ENCODE data around the gene EXOC2.
"Not testable (repeated sequence)": the region's sequence is repeated elsewhere in the genome, so short reads cannot be mapped to it uniquely, and the experiment has no call there.

Gene EXOC2

DNA sequence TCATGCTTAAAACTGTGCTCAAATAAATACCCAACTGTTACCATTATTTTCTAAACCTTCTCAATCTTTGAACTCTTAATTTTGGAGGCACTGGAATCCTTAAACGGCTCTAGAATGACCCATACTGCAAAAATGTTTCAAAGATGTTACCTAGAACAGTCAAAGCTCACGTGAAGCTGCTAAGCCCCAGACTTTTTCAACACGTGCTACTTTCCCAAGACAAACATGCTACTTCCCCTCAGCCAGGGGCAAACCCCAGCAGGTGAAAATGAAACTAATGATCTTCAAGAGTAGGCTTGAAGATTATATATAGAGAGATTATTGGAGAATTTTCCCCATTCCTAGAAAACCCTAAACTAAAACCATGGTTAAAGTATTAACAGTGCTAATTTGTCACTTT is 64.2 kb downstream of the EXOC2 start:
- DNase-seq (ENCODE audit: low read depth, low spot score): no peak

DNA sequence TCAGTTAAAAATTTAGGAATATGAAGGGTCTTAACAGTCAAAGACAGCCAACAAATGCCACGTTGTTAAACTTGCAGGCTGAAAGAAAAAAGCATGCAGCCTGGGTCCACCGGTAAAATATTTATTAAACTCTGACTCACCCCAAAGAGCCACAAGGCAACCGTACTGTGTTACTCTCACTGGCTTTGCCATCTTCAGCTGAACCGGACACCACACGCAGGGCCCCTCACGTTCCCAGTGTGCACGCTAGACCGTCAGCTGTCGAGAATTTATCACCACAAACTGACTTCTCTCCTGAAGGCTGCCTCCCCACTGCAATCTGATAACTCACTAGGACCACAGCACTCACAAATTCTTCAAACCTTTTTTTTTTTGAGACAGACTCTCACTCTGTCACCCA is 66.7 kb downstream of the EXOC2 start:
- DNase-seq (ENCODE audit: low read depth, low spot score): no peak

DNA sequence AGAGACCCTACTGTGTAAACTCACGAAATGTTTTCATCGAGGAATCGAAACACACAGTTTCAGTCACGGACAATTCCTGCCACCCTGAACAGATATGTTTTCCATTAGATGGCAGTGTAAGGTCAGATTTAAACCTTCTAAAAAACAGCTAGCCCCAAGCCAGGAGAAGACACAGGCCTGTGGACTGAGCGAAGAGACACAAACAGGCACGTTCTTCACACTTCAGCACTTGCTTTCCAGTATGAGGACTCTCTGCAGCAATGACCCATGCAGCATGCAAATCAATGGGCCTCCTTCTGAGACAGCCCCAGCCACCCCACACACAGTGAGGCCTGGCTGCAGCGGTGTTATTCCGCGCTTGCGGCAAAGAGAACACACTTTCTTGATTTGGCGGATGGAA is 68.0 kb downstream of the EXOC2 start:
- no peak for DNase-seq (ENCODE audit: low read depth, low spot score)

DNA sequence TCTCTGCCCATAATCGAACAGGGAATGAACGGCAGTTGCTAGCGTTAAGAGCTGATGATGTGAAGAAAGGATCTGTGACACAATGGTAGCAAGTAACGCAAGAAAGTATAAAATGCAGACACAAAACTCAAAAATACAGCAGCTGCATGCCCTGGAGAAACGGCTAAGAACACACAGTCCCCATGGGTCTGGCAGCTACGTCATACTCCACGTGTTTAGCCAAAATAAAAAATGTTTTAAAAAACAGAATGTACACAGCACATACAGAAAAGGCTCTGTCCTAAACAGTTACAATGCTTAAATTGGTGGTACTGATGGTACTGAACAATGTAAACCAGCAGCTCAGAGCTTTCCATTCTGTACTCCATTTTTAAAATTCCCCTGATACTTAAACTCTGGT is 70.5 kb downstream of the EXOC2 start:
- DNase-seq (ENCODE audit: low read depth, low spot score): no peak

DNA sequence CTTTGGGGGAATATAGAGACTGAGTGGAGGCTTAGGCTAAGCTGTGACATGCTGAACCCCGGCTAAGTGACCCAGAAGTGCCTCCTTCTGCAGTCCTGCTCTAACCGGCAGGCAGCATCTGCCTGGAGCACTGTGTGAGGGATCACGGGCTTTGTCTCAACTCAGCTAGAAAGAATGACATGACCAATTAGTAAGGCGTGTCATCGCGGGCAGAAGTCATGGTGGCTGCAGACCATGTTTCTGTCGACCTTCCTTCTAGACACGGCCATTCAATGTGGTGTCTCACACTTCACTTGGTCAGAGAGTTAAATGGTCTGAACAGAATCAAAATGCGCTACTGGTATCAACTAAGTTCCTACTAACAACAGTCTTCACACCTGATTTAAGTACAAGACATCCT is 71.0 kb downstream of the EXOC2 start:
- no peak for DNase-seq (ENCODE audit: low read depth, low spot score)

DNA sequence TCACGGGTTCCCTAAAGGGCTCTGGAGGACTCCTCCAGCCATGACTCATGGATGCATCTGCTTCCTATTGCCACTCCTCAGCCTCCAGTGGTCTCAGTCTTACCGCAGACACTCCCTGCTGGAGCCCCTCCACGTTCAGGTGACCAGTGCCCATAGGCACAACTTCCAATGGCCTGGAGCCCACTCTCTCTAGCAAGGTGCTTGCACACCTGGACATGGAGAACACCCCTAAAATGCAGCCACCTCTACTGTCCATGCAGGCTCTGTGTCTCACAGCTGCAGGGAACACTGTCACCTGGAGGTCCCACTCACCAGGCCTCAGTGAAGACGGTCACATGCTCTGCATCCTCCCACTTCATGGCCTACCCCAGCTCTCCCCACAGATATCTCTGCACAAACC is 72.0 kb downstream of the EXOC2 start:
- no peak for DNase-seq (ENCODE audit: low read depth, low spot score)

DNA sequence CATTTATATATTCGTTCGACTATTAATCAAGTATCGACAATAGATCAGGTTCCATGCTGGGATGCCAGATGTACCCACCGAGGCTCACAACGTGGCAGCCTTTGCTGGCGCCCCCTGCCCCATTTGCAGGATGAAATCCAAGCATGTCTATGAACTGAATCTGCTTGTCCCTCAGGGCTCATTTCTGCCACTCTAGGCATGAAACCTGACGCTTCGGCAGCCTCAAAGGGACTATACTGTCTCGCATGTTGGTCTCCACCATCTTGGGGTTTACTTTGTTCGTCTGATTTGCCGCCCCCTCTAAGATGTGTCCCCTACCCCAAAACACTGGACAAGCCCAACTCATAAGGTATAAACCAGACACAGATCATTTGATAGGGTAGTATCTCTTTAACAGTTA is 72.8 kb downstream of the EXOC2 start:
- no peak for DNase-seq (ENCODE audit: low read depth, low spot score)

DNA sequence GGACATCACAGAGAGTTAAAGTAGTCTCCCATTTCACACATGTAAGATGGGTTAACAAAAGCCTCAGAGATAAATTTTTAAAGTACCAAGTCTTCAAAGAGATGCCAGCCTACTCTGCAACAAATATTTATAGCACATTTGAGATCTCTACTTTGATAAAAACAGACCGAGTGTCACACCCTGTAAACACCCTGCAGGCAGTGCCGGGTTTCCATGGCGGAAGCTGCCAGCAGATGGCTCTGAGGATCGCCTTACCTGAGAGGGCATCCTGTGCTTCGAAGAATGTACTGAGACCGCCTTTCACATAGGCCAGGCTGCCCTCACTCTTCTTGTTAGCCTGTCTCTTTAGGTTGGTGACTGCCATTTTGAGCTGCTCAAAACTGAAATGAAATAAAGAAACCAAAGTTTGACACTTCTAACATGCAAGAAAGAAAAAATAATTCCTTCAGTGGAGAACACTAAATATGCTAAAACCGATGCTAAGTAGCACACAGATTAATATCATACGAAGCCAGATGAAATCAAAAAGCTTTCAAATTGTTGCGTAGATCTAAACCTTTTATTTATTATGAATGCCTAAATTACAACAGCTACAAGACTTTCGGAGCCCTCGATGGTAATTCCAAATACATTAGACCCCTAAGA is 75.4 kb downstream of the EXOC2 start:
- DNase-seq (ENCODE audit: low read depth, low spot score): no peak

DNA sequence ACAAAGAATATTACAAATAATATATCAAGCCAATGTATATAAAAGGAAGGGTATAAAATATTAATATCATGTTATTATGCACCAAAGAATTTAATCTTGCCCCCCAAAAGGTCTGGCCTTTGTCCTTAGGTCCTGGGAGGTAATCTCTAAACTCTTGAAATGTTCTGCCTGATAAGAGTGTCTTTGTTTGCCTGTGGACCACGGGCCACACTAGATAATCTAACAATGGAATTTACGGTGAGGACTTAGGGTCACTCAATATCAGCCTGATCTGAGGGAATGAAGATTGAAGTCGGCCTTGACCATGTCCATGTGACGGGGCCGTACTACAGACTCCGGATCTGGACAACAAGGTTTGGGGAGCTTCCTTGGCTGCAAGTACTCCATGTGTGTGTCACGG is 79.0 kb downstream of the EXOC2 start:
- no peak for DNase-seq (ENCODE audit: low read depth, low spot score)

DNA sequence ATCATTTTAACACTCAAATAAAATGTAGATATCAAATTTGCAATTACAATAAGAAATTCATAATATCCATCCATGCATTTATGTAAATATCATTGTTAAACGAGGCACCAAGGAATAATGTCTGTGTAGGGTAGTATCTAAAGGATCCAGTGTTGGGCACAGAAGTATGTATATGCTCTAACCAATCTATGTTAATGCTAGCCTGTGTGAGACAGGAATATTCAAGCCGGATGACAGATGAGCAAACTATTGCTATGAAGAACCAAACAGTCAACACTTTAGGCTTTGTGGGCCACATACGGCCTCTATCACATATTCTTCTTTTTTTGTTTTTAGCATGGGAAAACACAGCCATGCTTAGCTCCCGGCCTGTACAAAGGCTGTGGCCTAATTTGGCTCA is 81.0 kb downstream of the EXOC2 start:
- no peak for DNase-seq (ENCODE audit: low read depth, low spot score)

DNA sequence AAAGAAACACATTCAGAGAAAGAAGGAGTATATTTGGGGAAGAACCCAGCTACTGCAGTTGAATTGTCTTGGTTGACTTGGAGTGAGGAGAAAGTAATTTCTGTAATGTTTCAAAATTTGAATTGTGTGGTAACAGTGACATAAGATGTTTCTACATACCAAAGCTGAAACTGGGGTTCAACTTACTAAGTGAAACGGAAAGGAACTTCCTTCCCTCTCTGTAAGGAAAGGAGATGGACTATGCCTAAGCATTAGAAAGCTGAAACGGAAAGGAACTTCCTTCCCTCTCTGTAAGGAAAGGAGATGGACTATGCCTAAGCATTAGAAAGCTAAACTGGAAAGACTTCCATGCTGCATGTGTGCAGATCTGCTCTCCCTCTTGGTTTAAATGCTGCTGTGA is 82.1 kb downstream of the EXOC2 start:
- DNase-seq (ENCODE audit: low read depth, low spot score): no peak

DNA sequence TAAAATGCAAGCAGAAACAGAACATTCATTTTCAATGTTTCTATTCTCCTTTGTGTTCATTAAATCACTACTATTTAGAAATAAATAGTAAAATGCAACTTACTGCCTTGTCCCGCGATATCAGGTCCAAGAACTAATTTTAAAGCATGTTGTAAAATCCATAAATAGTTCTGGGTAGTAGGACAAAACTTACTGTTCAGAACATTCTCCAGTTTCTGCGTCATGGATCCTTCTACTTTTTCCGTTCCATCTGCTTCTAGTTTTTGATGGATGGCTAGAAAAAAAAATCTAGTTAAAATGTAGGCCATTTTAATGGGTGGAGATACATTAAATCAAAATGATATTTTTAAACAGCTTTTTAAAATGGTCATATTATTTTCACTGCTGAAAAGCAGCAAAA is 83.0 kb downstream of the EXOC2 start:
- no peak for DNase-seq (ENCODE audit: low read depth, low spot score)

DNA sequence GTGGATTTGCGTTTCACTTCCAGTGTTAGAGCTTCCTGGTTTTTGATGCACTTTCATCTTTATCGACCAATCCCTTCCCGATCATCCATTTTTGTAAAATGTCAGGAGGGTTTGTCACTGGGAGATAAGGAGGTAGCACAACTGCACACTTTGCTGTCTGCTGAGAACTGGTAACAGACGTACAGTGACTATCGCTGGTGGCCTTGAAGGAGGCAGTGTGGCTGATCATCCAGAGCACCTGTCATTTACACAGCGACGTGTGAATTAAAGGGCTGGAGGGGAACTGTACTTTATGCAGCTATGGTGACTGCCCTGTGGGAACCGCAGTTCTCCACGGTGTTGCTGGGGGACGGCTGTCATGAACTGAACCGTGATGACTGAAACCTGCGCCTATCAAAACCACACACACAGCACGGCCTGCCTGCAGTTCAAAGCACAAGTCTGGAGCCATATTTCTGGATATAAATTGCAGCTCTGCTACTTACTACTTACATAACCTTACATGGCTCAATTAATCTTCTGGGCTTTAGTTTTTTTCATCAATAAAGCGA is 86.0 kb downstream of the EXOC2 start:
- no peak for DNase-seq (ENCODE audit: low read depth, low spot score)

DNA sequence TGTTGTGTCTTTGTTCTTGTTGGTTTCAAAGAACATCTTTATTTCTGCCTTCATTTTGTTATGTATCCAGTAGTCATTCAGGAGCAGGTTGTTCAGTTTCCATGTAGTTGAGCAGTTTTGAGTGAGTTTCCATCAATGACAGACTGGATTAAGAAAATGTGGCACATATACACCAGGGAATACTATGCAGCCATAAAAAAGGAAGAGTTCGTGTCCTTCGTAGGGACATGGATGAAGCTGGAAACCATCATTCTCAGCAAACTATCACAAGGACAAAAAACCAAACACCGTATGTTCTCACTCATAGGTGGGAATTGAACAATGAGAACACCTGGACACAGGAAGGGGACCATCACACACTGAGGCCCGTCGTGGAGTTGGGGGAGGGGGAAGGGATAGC is 87.0 kb downstream of the EXOC2 start:
- DNase-seq (ENCODE audit: low read depth, low spot score): not testable (repeated sequence)

DNA sequence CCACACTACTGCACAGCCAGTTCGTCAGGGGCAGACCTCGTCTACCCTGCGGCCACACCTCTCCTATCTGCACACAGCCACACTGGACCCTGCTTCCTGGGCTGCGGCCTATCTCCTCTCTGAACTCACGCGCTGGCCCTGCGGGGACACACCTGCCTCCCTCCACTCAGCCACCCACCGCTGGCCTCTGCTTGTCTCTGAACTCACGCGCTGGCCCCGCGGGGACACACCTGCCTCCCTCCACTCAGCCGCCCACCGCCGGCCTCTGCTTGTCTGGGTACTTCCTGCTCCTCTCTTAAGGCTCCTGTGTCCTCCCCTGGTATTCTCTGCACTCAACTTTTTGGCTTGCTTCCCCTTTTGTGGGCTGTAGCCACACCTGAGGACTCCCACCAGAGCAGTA is 88.4 kb downstream of the EXOC2 start:
- DNase-seq (ENCODE audit: low read depth, low spot score): no peak

DNA sequence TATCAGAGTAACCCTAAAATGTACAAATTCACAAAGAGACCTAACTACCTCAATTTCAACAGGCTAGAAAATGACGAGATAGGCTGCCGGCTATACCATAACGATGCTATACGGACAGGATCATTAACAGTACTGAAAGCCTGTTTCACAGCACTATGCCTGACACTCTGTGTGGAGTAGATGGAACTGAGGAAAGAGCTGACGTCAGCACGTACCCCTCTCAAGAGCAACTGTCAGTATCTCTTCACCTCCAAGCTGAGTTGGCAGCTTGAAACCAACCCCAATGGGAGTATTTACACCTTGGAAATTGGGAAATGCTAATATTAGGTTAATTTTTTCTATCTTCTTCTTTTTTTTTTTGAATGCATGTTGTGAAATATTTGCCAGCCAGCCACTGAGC is 89.7 kb downstream of the EXOC2 start:
- DNase-seq (ENCODE audit: low read depth, low spot score): no peak

DNA sequence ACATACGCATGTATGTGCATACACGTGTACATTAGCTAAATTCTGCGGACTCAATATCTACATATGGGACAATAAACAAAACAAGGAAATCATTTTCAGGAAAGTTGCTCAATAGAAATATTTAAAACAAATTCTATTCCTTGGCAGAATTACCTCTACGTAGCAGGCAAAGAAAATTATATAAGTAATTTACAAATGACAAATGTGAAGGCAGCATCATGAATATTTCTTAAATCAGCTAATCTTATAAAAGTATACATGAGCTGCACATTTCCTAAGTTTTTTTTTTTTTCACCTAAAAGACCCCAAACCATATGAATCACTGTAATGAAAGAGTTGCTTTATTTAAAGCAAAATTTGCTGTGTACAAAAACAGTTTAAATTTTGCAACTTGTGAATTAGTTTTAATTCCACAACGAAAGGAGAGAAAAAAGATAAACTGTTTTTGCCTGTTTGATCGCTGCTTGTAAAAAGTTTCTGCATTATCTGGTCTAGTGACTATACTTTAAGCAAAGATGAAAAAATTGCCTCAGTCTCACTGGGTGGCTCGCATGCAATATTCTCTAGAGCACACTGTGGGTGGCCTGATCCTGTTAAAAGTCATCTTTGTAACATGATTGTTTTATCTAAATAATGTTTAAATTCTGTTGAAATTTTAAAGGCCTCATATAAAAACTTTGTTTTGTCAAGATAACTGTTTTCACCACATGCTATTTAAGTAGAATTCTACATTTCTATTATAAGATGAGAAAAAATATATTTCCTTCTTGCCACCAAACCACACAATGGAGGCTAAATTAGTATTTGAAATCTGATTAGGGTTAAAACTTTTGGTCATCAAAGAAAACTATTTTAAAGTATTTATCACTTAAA is 93.1 kb downstream of the EXOC2 start:
- DNase-seq (ENCODE audit: low read depth, low spot score): no peak

DNA sequence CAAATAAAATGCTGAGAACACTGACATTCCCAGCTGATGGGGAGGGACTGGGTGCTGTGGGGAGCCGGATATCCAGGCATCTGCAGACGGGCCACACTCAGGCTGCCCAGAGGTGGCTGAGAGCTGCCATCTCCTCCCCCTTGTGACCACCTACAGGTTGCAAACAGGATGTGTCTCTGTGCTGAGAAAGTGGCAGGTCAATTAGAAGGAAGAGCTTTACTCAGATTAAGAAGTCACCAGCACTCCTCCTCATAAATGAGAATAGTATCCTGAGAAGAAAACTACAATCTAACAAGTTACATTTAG is 99.1 kb downstream of the EXOC2 start:
- DNase-seq (ENCODE audit: low read depth, low spot score): no peak

DNA sequence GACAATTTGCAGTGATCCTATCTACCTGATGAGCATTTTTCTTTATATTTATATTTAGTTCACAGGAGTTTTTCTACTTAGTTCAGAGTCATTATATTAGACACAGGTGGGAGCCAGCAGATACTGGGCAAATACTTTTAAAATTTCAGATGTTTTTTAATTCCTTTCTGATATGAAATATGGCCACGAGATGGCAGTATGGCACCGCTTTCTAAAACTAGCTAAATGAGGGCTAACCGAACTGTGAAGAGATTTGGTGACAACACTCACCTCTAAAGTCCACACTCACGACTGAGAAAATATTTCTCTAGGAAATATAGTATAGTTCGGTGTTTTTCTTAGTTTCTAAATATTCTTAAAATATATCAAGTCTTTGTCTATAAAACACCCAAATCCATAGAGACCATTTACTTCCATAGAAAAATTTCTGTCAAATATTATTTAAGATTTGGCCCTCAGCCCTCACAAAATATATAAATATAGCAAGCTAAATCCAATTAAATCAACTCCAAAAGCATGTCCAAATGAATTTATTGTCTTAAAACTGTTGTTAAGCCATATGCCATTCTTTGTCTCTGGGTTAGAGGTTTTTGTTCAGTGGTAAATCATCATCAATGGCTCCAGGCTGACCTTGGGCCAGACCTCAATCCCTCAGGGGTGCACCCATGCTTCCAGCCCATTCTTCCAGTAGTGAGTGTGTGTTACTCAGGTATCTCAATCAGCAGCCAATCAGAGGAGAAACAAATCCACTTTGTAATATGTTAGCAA is 99.6 kb downstream of the EXOC2 start:
- DNase-seq (ENCODE audit: low read depth, low spot score): peak; percentile 53

DNA sequence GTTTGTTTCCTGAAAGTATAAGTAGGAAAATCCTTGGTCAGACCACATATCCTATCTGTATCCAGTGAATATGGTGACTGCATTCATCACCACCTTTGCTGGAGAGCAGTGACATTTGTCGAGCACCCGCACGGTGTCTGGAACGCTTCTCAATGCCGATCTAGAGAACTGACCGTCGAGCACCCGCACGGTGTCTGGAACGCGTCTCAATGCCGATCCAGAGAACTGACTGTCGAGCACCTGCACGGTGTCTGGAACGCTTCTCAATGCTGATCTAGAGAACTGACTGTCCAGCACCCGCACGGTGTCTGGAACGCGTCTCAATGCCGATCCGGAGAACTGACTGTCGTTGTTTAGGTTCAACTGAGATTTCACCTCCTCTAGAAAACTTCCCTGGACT is 103.8 kb downstream of the EXOC2 start:
- DNase-seq (ENCODE audit: low read depth, low spot score): no peak

DNA sequence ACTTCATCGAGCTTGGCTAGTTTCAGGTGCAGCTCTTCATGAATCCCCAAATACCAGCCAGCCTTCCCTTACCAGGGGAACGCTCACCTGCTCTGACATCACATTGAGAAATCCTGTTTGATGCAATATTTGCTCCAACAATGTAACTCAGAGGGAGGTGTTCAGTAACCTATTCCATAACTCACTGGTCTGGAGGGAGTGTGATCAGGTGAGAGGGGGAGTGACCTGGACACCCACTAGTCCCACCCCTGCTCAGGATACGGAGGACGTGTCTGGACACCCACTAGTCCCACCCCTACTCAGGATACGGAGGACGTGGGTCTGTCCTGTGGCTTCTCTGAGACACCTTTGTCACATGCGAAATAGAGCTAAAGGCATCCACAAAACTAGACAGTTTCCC is 106.4 kb downstream of the EXOC2 start:
- no peak for DNase-seq (ENCODE audit: low read depth, low spot score)

DNA sequence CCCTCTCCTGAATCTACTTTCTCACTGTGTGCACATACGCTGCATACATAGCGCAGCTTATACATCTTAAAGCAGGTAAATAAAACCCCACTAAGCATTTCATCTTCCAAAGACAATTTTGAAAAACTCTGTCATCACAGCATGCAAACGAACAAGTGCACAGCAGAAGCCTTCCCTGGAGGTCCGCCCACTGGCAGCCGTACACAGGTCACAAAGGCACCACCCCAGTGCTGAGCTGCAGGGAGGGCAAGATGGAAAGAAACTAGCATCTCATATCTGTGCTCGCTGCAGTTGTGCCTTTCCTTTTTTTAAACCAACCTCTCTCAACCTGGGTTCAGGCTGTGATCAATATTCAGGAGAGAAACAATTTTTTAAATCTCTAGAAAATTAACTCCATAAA is 109.3 kb downstream of the EXOC2 start:
- no peak for DNase-seq (ENCODE audit: low read depth, low spot score)

DNA sequence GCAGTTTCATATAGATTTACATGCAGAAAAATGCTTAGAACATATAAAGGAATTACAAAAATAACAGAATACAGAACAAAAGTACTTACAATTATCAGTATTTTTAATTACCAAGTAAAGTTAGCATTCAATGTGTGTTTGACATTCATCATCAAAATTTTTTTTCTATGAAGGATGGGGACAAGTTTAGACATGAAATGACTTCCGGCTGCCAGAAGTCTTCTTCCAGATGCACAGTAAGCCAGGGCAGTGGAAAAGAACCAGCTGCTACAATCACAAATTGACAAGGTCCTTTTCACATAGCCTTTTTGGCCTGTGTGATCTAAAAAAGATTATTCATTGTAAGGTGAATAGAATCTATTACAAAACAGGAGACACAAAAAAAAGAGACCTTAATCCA is 109.8 kb downstream of the EXOC2 start:
- DNase-seq (ENCODE audit: low read depth, low spot score): no peak

Measured in activated CD4-positive, CD25-positive, alpha-beta regulatory T cell treated with anti-CD3 and anti-CD28 coated beads, Interleukin-2, amount 50 U/mL, for 16 hours (primary cell).